T47D (cell line): ENCODE measurements around the gene MFAP4.

Experiments used
- DNase-seq, 2 experiments: peaks; one replicate each; pipeline versions ENCODE4 v3.0.0 to v3.0.0-alpha.2; 2011 to 2012; ENCODE audit warnings: low read depth in 1 of 2, low spot score in 1 of 2
- JUND ChIP-seq: IDR thresholded peaks from 2 replicates; pipeline ENCODE4 v1.6.1; 2012; ENCODE audit warnings: low read depth
- in situ Hi-C: cut with HindIII; loops from 2 replicates; pipeline ENCODE4 v1.10.0; 2016; ENCODE audit warnings: low sequenced_read_pairs, low pct_unique_long_range_greater_than_20kb

Gene MFAP4

GRCh38 chr17:19369846-19370492 lies 17.0 kb downstream of the MFAP4 start:
- TF ChIP-seq JUND: no peak
- in situ Hi-C loops: loop anchor here (10.0 kb wide), 1 partner anchor 95 kb away; no protein-coding TSS in a partner anchor
- no peak for DNase-seq

- TF ChIP-seq JUND: no peak
- in situ Hi-C loops: loop anchor here (10.0 kb wide), 1 partner anchor 96 kb away; no protein-coding TSS in a partner anchor
- no peak for DNase-seq
Observed at GRCh38 chr17:19369107-19369778, 17.7 kb downstream of the MFAP4 start.

GRCh38 chr17:19368229-19368628 lies 18.8 kb downstream of the MFAP4 start:
- DNase-seq: no peak
- in situ Hi-C loops: loop anchor here (10.0 kb wide), 1 partner anchor 97 kb away; no protein-coding TSS in a partner anchor
- TF ChIP-seq JUND: no peak

GRCh38 chr17:19366637-19366972 lies 20.4 kb downstream of the MFAP4 start:
- no peak for DNase-seq
- TF ChIP-seq JUND: no peak
- in situ Hi-C loops: loop anchor here (10.0 kb wide), 1 partner anchor 98 kb away; no protein-coding TSS in a partner anchor

- no peak for TF ChIP-seq JUND
- no peak for DNase-seq
- in situ Hi-C loops: loop anchor here (10.0 kb wide), 1 partner anchor 99 kb away; no protein-coding TSS in a partner anchor
Observed at GRCh38 chr17:19365833-19366636, 21.0 kb downstream of the MFAP4 start.

GRCh38 chr17:19365499-19365817 lies 21.5 kb downstream of the MFAP4 start:
- DNase-seq: no peak
- TF ChIP-seq JUND: no peak
- in situ Hi-C loops: loop anchor here (10.0 kb wide), 1 partner anchor 99 kb away; no protein-coding TSS in a partner anchor

- no peak for TF ChIP-seq JUND
- DNase-seq: no peak
- in situ Hi-C loops: loop anchor here (10.0 kb wide), 1 partner anchor 100 kb away; no protein-coding TSS in a partner anchor
Observed at GRCh38 chr17:19364699-19365498, 22.1 kb downstream of the MFAP4 start.

- no peak for DNase-seq
- no peak for TF ChIP-seq JUND
- in situ Hi-C loops: loop anchor here (10.0 kb wide), 1 partner anchor 101 kb away; no protein-coding TSS in a partner anchor
Observed at GRCh38 chr17:19363460-19364035, 23.4 kb downstream of the MFAP4 start.

GRCh38 chr17:19363114-19363438 lies 23.9 kb downstream of the MFAP4 start:
- in situ Hi-C loops: loop anchor here (10.0 kb wide), 1 partner anchor 102 kb away; no protein-coding TSS in a partner anchor
- no peak for TF ChIP-seq JUND
- DNase-seq: no peak

- in situ Hi-C loops: loop anchor here (10.0 kb wide), 1 partner anchor 102 kb away; no protein-coding TSS in a partner anchor
- peak; percentile 97 to 98 for DNase-seq
- no peak for TF ChIP-seq JUND
Observed at GRCh38 chr17:19362277-19363113, 24.5 kb downstream of the MFAP4 start, which contains the start of gene B9D1. Gene B9D1 (minus strand): TSS chr17:19362723. CDS start chr17:19362569, 154 bp downstream.

GRCh38 chr17:19361944-19362276 lies 25.1 kb downstream of the MFAP4 start:
- no peak for TF ChIP-seq JUND
- in situ Hi-C loops: loop anchor here (10.0 kb wide), 1 partner anchor 103 kb away; no protein-coding TSS in a partner anchor
- no peak for DNase-seq
